ENCODE data around the gene RNH1.
A peak's percentile ranks its signal among the peaks of the same experiment; 100 is the strongest.

The RNH1 gene

GRCh38 chr11:460331-461199 lies 46.5 kb downstream of the RNH1 start:
- peaks cover 9% of the 10 kb centered on the region; the same call in 1 of the 2 replicates for H3K36me3 ChIP-seq (ENCODE audit: insufficient read depth, low read length)

DNA sequence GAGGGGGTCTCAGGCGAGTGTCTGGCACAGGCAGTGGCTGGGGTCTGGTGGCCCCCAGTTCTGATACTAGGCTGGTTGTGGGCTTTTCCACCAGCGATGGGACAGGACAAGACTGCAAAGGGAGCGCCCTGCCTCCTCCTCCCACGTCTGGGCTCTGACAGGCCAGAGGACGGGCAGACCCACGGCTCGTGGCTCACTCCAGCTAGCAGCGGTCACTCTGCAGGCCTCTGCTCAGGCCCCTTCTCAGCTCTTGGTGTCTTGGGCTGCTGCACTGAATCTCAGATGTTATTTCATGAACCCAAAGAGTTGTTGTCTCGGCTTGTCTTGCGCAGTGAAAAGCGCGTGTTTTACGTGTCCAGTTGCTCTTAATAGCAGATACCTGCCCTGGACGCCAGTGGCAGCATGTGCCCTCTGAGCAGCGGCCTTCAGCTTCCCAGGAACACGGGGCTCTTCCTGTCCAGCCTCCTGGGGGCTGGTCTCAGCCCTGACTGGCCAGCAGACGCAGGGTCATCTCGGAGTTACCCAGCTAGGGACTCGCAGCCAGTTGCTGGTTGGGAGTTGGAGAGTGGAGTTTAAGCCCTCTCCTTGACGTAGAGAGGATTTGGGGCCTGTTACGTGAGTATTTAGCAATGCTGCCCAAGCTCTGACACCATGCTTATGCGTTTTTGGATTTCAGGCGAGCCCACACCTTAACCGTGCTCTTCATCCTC lies 47.4 kb downstream of the RNH1 start:
- Histone ChIP-seq H3K9me2 (replicated peaks; ENCODE audit: low read depth, low read length) (no peaks in the 10 kb centered on the region), H3F3A (ENCODE audit: low read depth) (no peaks in the 10 kb centered on the region), H3K79me2 (ENCODE audit: insufficient read depth, low read length) (peaks cover 15% of the 10 kb centered on the region; the same call in 1 of the 2 replicates), H3K4me2 (ENCODE audit: low read depth, low read length, poor library complexity, severe bottlenecking) (no peak overlapping the region), H3K27me3 (ENCODE audit: insufficient read depth, low read length, poor library complexity, severe bottlenecking) (no peaks in the 10 kb centered on the region), H3K4me1 (ENCODE audit: insufficient read depth, low read length, poor library complexity, severe bottlenecking) (peaks cover 15% of the 10 kb centered on the region), H3K36me3 (ENCODE audit: insufficient read depth, low read length) (peaks cover 9% of the 10 kb centered on the region; the same call in 1 of the 2 replicates), H4K20me1 (ENCODE audit: insufficient read depth, low read length, poor library complexity, severe bottlenecking) (no peaks in the 10 kb centered on the region), H2AFZ (ENCODE audit: low read length) (no peak overlapping the region), H3K4me3 (ENCODE audit: low read length, poor library complexity, severe bottlenecking) (no peak overlapping the region), H3K9ac (ENCODE audit: low read depth, low read length, poor library complexity, severe bottlenecking) (no peak overlapping the region), H3K9me3 (ENCODE audit: insufficient read depth, low read depth, low read length) (no peaks in the 10 kb centered on the region)
- TF ChIP-seq EZH2phosphoT487 (IDR thresholded peaks at IDR 0.05; ENCODE audit: borderline replicate concordance) (no peak), CTCF (conservative IDR thresholded peaks at IDR 0.05; ENCODE audit: low read length) (no peak)

More at GRCh38 chr11:460331-461199, 46.5 kb downstream of the RNH1 start:
- Histone ChIP-seq H3F3A (ENCODE audit: low read depth) (no peaks in the 10 kb centered on the region), H3K9ac (ENCODE audit: low read depth, low read length, poor library complexity, severe bottlenecking) (no peak overlapping the region), H3K27me3 (ENCODE audit: insufficient read depth, low read length, poor library complexity, severe bottlenecking) (no peaks in the 10 kb centered on the region), H3K9me2 (replicated peaks; ENCODE audit: low read depth, low read length) (no peaks in the 10 kb centered on the region), H3K4me1 (ENCODE audit: insufficient read depth, low read length, poor library complexity, severe bottlenecking) (peaks cover 15% of the 10 kb centered on the region), H3K79me2 (ENCODE audit: insufficient read depth, low read length) (peaks cover 7% of the 10 kb centered on the region; the same call in 1 of the 2 replicates), H2AFZ (ENCODE audit: low read length) (no peak overlapping the region), H3K4me2 (ENCODE audit: low read depth, low read length, poor library complexity, severe bottlenecking) (no peak overlapping the region), H3K9me3 (ENCODE audit: insufficient read depth, low read depth, low read length) (no peaks in the 10 kb centered on the region), H4K20me1 (ENCODE audit: insufficient read depth, low read length, poor library complexity, severe bottlenecking) (no peaks in the 10 kb centered on the region), H3K4me3 (ENCODE audit: low read length, poor library complexity, severe bottlenecking) (no peak overlapping the region)
- no peak for TF ChIP-seq EZH2phosphoT487 (IDR thresholded peaks at IDR 0.05; ENCODE audit: borderline replicate concordance)
- TF ChIP-seq CTCF (conservative IDR thresholded peaks at IDR 0.05; ENCODE audit: low read length): no peak

DNA sequence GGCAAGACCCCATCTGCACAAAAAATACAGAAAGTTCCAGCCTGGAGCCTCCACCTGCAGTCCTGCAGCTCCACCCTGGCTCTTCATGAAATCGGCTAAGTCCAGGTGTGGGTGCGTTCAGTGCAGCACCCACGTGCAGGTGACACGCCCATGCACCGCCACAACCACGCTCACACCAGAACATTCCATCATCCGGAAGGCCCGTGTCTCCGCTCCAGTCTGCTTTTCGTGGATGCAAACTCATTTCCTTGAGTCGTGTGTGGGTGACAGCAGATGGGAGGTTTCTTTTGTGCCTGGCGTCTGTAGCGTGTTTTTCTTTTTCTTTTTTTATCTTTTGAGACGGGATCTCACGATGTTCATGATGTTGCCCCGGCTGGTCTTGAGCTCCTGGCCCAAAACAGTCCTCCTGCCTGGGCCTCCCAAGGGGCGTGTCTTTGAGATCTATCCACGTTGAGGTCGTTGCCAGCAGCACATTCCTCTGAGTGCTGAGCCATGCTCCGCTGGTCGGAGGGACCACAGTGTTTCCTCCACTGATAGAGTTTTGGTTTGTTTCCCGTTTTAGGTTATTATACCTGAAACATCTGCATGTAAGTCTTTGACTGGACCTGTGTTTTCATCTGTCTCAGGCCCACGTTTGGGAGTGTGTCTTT lies 49.8 kb downstream of the RNH1 start:
- Histone ChIP-seq H3K9me3 (ENCODE audit: insufficient read depth, low read depth, low read length) (no peaks in the 10 kb centered on the region), H3K9me2 (replicated peaks; ENCODE audit: low read depth, low read length) (no peaks in the 10 kb centered on the region), H3K36me3 (ENCODE audit: insufficient read depth, low read length) (peaks cover 9% of the 10 kb centered on the region; the same call in 1 of the 2 replicates), H3K4me2 (ENCODE audit: low read depth, low read length, poor library complexity, severe bottlenecking) (peak overlapping the region; percentile 43), H3K9ac (ENCODE audit: low read depth, low read length, poor library complexity, severe bottlenecking) (no peak overlapping the region), H4K20me1 (ENCODE audit: insufficient read depth, low read length, poor library complexity, severe bottlenecking) (peaks cover 3% of the 10 kb centered on the region), H3K79me2 (ENCODE audit: insufficient read depth, low read length) (peaks cover 34% of the 10 kb centered on the region; the same call in 1 of the 2 replicates), H3K4me1 (ENCODE audit: insufficient read depth, low read length, poor library complexity, severe bottlenecking) (peaks cover 18% of the 10 kb centered on the region), H3F3A (ENCODE audit: low read depth) (no peaks in the 10 kb centered on the region), H3K4me3 (ENCODE audit: low read length, poor library complexity, severe bottlenecking) (no peak overlapping the region), H3K27me3 (ENCODE audit: insufficient read depth, low read length, poor library complexity, severe bottlenecking) (no peaks in the 10 kb centered on the region), H2AFZ (ENCODE audit: low read length) (no peak overlapping the region)
- TF ChIP-seq CTCF (conservative IDR thresholded peaks at IDR 0.05; ENCODE audit: low read length) (no peak), EZH2phosphoT487 (IDR thresholded peaks at IDR 0.05; ENCODE audit: borderline replicate concordance) (no peak)
